ENCODE data around the gene TEKT5. TPM values are rescaled to one million over a fixed set of nuclear protein-coding genes. Genes with fewer than 3 reads are reported as not detected.
A peak's percentile ranks its signal among the peaks of the same experiment; 100 is the strongest.

TEKT5 gene
- total RNA-seq, 1 experiment from 2014 or later, result not detected

GRCh38 chr16:10669791-10670190 lies 24.9 kb downstream of the TEKT5 start:
- Histone ChIP-seq H3K4me3 (ENCODE audit: low read depth, low read length, poor library complexity, severe bottlenecking) (no peak overlapping the region), H3K36me3 (ENCODE audit: insufficient read depth, low read length, poor library complexity, severe bottlenecking) (no peaks in the 10 kb centered on the region), H3K4me1 (ENCODE audit: insufficient read depth, low read length, poor library complexity, severe bottlenecking) (no peaks in the 10 kb centered on the region), H3K9me3 (ENCODE audit: low read depth, low read length, poor library complexity, severe bottlenecking) (no peaks in the 10 kb centered on the region), H3K27me3 (replicated peaks; ENCODE audit: insufficient read depth, low read depth, low read length, poor library complexity) (no peaks in the 10 kb centered on the region), H3K27ac (ENCODE audit: low read depth, low read length, poor library complexity, severe bottlenecking) (no peak overlapping the region)
- DNase-seq (ENCODE audit: low spot score), result no peak
- BruUV-seq (replicated peaks), result no TSS peak
- intact Hi-C loops (cut with micrococcal nuclease; ENCODE audit: unreplicated experiment), result no loop called here
- POLR2A ChIA-PET (ENCODE audit: low non-redundant PET), result no interaction called here
- TF ChIP-seq EZH2 (IDR thresholded peaks at IDR 0.05; ENCODE audit: borderline replicate concordance, low read depth, low read length, poor library complexity, severe bottlenecking) (no peak), CTCF (conservative IDR thresholded peaks at IDR 0.05; ENCODE audit: low read depth, low read length) (no peak)
- CTCF ChIA-PET, result no interaction called here

GRCh38 chr16:10668322-10669045 lies 26.2 kb downstream of the TEKT5 start:
- peak; percentile 58 for TF ChIP-seq CTCF (conservative IDR thresholded peaks at IDR 0.05; ENCODE audit: low read depth, low read length)
- TF ChIP-seq EZH2 (IDR thresholded peaks at IDR 0.05; ENCODE audit: borderline replicate concordance, low read depth, low read length, poor library complexity, severe bottlenecking), result no peak
- no peaks in the 10 kb centered on the region for H3K27me3 ChIP-seq (replicated peaks; ENCODE audit: insufficient read depth, low read depth, low read length, poor library complexity)
- peak; percentile 36 for DNase-seq (ENCODE audit: low spot score)
- no peaks in the 10 kb centered on the region for H3K4me1 ChIP-seq (ENCODE audit: insufficient read depth, low read length, poor library complexity, severe bottlenecking)
- no peaks in the 10 kb centered on the region for H3K9me3 ChIP-seq (ENCODE audit: low read depth, low read length, poor library complexity, severe bottlenecking)
- intact Hi-C loops (cut with micrococcal nuclease; ENCODE audit: unreplicated experiment), result no loop called here
- ChIA-PET CTCF (no interaction called here), POLR2A (ENCODE audit: low non-redundant PET) (no interaction called here)
- H3K27ac ChIP-seq (ENCODE audit: low read depth, low read length, poor library complexity, severe bottlenecking), result no peak overlapping the region
- H3K4me3 ChIP-seq (ENCODE audit: low read depth, low read length, poor library complexity, severe bottlenecking), result no peak overlapping the region
- no peaks in the 10 kb centered on the region for H3K36me3 ChIP-seq (ENCODE audit: insufficient read depth, low read length, poor library complexity, severe bottlenecking)
- BruUV-seq (replicated peaks), result no TSS peak

GRCh38 chr16:10667239-10667638 lies 27.5 kb downstream of the TEKT5 start:
- no TSS peak for BruUV-seq (replicated peaks)
- Histone ChIP-seq H3K4me1 (ENCODE audit: insufficient read depth, low read length, poor library complexity, severe bottlenecking) (no peaks in the 10 kb centered on the region), H3K36me3 (ENCODE audit: insufficient read depth, low read length, poor library complexity, severe bottlenecking) (no peaks in the 10 kb centered on the region), H3K4me3 (ENCODE audit: low read depth, low read length, poor library complexity, severe bottlenecking) (no peak overlapping the region), H3K27ac (ENCODE audit: low read depth, low read length, poor library complexity, severe bottlenecking) (no peak overlapping the region), H3K27me3 (replicated peaks; ENCODE audit: insufficient read depth, low read depth, low read length, poor library complexity) (no peaks in the 10 kb centered on the region), H3K9me3 (ENCODE audit: low read depth, low read length, poor library complexity, severe bottlenecking) (no peaks in the 10 kb centered on the region)
- DNase-seq (ENCODE audit: low spot score), result no peak
- POLR2A ChIA-PET (ENCODE audit: low non-redundant PET), result no interaction called here
- CTCF ChIA-PET, result no interaction called here
- intact Hi-C loops (cut with micrococcal nuclease; ENCODE audit: unreplicated experiment), result no loop called here
- TF ChIP-seq EZH2 (IDR thresholded peaks at IDR 0.05; ENCODE audit: borderline replicate concordance, low read depth, low read length, poor library complexity, severe bottlenecking), result no peak
- no peak for TF ChIP-seq CTCF (conservative IDR thresholded peaks at IDR 0.05; ENCODE audit: low read depth, low read length)

All from A673 (cell line).